Right atrium auricular region (tissue), 2 donors: Measurements from ENCODE around the gene PDZD2. TPM values are rescaled to one million over a fixed set of nuclear protein-coding genes. Genes with fewer than 3 reads are reported as not detected.
"Not testable (repeated sequence)": the region's sequence is repeated elsewhere in the genome, so short reads cannot be mapped to it uniquely, and the experiment has no call there.

ENCODE experiments used
- DNase-seq: peaks from one replicate; pipeline ENCODE4 v3.0.0-alpha.2; 2019; ENCODE audit warnings: low spot score
- H3K27ac ChIP-seq, 2 donors: fragments of 200-600 bp; sonication (generic); 1 replicate in 1 of 2; 2 replicates in 1 of 2; pipeline ENCODE4 v1.5.1; 2016 to 2019
- H3K27me3 ChIP-seq, 2 donors: fragments of 200-600 bp; sonication (generic); one replicate each; pipeline versions ENCODE4 v1.5.1 to v1.6.0; 2017 to 2019
- H3K36me3 ChIP-seq: fragments of 200-600 bp; sonication (generic); one replicate; pipeline ENCODE4 v1.5.1; 2016
- H3K4me1 ChIP-seq, 2 donors: fragments of 200-600 bp; sonication (generic); one replicate each; pipeline versions ENCODE4 v1.5.1 to v1.6.0; 2017 to 2019
- H3K4me3 ChIP-seq, 2 donors: fragments of 200-600 bp; sonication (generic); 1 replicate in 1 of 2; 2 replicates in 1 of 2; pipeline ENCODE4 v1.5.1; 2017 to 2019; ENCODE audit warnings: mild to moderate bottlenecking in 1 of 2, moderate library complexity in 1 of 2
- H3K9me3 ChIP-seq, 2 donors: fragments of 200-600 bp; sonication (generic); one replicate each; pipeline ENCODE4 v1.5.1; 2019
- total RNA-seq, 2 donors: library from RNA; depleted of rRNA; stranded (reverse); fragments of >200 nt; gene quantifications; one replicate each; pipeline ENCODE4 v1.1.0, GENCODE V29; 2016
- TF ChIP-seq, protein P1 (sequence below), 2 donors: fragments of 200-600 bp; sonication (generic); IDR thresholded peaks; one replicate each; pipeline ENCODE4 v1.5.1; 2019; ENCODE audit warnings: antibody characterized with exemption in 2 of 2

PDZD2 gene
- total RNA-seq, 2 donors from 2014 or later: 79.5 to 86.4 TPM

DNA sequence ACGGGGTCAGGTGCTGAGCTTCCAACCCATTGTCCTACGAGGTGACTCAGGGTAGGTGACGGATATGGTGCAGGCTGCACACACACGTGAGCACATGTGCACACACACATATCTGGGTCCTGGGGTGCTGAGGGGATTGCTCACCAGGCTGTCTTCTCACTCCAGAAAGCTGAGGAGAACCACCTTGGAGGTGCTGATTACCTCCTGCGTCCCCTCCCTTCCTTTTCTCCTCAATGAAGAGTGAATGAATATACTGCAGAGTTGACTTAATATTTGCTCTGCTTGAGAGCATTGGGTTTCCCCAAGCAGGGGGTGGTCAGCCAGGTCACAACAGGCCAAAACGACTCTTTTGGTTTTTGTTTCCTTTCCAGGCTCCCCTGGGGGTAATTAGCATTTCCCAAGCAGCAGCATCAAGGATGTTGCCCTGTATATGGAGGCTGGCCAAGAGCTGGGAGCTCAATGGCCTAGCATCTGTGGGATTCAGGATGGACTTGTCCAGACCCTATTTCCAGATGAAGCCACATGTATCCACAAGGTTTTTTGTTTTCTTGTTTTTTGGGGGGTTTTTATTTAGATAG is 49.7 kb downstream of the PDZD2 start:
- Histone ChIP-seq H3K27me3 (no peaks in the 10 kb centered on the region), H3K27ac (no peak overlapping the region), H3K36me3 (no peaks in the 10 kb centered on the region), H3K4me1 (peaks cover 0 to 18% of the 10 kb centered on the region in 2 donors), H3K4me3 (no peak overlapping the region), H3K9me3 (no peaks in the 10 kb centered on the region)
- TF ChIP-seq, protein P1, sequence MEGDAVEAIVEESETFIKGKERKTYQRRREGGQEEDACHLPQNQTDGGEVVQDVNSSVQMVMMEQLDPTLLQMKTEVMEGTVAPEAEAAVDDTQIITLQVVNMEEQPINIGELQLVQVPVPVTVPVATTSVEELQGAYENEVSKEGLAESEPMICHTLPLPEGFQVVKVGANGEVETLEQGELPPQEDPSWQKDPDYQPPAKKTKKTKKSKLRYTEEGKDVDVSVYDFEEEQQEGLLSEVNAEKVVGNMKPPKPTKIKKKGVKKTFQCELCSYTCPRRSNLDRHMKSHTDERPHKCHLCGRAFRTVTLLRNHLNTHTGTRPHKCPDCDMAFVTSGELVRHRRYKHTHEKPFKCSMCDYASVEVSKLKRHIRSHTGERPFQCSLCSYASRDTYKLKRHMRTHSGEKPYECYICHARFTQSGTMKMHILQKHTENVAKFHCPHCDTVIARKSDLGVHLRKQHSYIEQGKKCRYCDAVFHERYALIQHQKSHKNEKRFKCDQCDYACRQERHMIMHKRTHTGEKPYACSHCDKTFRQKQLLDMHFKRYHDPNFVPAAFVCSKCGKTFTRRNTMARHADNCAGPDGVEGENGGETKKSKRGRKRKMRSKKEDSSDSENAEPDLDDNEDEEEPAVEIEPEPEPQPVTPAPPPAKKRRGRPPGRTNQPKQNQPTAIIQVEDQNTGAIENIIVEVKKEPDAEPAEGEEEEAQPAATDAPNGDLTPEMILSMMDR (IDR thresholded peaks at IDR 0.05): no peak
- DNase-seq: no peak

DNA sequence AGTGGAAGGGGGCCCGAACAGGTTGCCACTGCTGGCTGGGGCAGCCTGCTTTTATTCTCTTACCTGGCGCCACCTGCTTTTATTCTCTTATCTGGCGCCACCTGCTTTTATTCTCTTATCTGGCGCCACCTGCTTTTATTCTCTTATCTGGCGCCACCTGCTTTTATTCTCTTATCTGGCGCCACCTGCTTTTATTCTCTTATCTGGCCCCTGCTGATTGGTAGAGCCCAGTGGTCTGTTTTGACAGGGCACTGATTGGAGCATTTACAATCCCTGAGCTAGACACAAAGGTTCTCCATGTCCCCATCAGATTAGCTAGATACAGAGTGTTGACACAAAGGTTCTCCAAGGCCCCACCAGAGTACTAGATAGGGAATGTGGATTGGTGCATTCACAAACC is 52.5 kb downstream of the PDZD2 start:
- not testable (repeated sequence) for H3K9me3 ChIP-seq, H3K27ac ChIP-seq, DNase-seq, H3K36me3 ChIP-seq, H3K4me3 ChIP-seq, H3K27me3 ChIP-seq
- H3K4me1 ChIP-seq: peaks cover 0 to 12% of the 10 kb centered on the region in 2 donors

DNA sequence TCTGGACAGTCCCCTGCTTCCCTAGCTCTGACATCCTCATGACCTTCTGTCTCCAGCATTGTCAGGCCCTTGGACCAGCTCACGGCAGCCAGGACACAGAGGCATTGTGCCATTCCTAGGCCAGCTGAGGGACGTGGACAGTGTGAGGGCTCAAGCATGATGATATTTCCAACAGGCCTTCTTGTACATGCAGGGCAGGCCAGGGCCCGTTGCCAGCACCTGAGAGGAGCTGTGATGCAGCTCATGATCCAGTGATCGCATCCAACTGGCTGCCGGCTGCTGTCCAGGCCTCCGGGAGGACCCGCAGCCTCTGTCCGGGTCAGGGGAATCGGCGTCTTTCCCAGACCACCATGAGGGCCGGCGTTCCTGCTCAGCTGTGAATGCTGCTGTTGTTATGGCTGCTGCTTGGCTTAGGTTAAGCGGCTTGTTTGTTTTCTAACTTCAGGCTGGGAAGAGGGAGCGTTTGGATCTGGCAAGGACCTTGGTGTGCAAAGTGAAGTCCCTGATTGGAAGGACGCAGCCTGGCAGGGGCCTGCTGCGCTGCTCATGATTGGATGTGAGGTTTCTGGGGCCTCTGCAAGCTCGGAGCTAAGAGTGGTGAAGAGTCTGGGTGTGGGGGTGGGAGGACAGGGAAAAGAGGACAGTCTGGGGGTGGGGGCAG is 53.8 kb downstream of the PDZD2 start:
- TF ChIP-seq, protein P1 (IDR thresholded peaks at IDR 0.05): no peak
- H3K4me1 ChIP-seq: peaks cover 0 to 12% of the 10 kb centered on the region in 2 donors
- no peaks in the 10 kb centered on the region for H3K27me3 ChIP-seq
- no peak for DNase-seq
- no peak overlapping the region for H3K4me3 ChIP-seq
- H3K9me3 ChIP-seq: no peaks in the 10 kb centered on the region
- H3K36me3 ChIP-seq: no peaks in the 10 kb centered on the region
- peak overlapping the region; percentile 78 to 87 for H3K27ac ChIP-seq

DNA sequence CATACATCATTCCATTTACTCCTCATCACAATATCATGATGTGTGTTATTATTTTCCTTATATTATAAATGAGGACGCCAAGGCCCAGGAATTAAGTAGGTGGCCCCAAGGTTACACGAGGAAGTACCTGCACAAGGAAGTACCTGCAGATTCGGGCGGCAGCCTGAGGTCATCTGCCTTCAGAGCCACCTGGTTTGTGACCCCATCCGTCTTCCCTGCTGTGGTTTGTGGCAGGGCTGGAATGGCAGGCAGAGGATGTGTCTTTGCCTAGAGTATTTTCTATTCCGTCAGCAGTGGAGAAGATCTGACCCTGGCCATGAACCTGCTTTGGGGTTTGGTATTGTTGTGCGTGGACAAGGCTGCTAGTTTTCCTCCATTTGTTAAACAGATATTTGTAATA is 59.7 kb downstream of the PDZD2 start:
- TF ChIP-seq, protein P1 (IDR thresholded peaks at IDR 0.05): no peak
- Histone ChIP-seq H3K36me3 (no peaks in the 10 kb centered on the region), H3K4me1 (peaks cover 0 to 12% of the 10 kb centered on the region in 2 donors), H3K4me3 (no peak overlapping the region), H3K27me3 (no peaks in the 10 kb centered on the region), H3K9me3 (no peaks in the 10 kb centered on the region), H3K27ac (no peak overlapping the region)
- DNase-seq: no peak

DNA sequence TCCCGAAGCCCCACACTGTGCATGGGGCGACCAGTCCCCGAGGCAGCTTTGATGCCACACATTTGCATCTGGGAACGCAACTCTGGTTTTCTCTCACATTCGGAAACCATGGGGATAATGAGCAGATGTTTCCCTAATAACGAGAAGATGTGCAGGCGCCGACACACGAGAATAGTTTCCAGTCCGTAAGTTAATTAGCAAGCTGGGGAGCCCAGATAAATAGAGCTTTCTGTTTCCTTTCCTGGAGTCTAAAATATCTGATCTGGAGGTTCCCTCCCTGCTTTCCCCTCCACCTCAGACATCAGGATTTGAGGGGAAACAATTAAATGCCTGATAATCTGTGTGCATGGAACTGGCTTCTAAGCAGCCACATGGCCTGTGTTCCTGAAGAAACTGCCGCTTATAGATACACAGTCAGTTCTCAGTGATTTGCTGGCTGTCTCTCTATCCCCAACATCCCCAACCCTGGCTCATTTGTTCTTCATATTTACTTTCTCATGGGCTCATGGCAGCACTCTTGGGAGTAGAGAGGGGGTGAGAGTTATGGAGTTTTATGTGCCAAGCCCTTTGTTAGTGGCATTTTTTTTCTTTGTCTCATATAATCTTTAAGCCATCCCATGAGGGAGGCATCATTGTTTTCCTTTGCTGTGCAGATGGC is 62.8 kb downstream of the PDZD2 start:
- H3K9me3 ChIP-seq: no peaks in the 10 kb centered on the region
- DNase-seq: no peak
- H3K27me3 ChIP-seq: no peaks in the 10 kb centered on the region
- no peaks in the 10 kb centered on the region for H3K36me3 ChIP-seq
- TF ChIP-seq, protein P1 (IDR thresholded peaks at IDR 0.05): no peak
- H3K4me3 ChIP-seq: no peak overlapping the region
- H3K27ac ChIP-seq: no peak overlapping the region
- peaks cover 0 to 12% of the 10 kb centered on the region in 2 donors for H3K4me1 ChIP-seq

DNA sequence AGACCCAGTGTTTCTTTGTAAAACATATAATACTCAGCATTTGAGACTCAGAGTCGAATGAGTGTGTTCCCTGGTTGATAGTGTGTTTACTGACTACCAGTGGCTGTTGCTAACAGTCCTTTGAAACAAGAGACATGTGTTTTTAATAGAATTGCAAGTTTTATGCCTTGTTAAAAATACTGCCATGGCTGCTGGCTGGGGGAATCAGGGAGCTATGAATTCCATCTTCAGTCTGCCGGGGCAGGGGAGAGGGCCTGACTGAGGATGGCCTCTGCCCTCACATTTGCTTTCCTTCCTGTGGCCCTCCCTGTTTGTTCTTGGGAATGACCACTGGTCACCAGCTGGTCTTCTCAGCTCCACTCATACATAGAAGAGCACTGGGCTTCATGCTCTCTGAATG is 63.8 kb downstream of the PDZD2 start:
- TF ChIP-seq, protein P1 (IDR thresholded peaks at IDR 0.05): no peak
- H3K27me3 ChIP-seq: no peaks in the 10 kb centered on the region
- peak overlapping the region in 1 of 2 donors; percentile 11 for H3K27ac ChIP-seq
- H3K9me3 ChIP-seq: no peaks in the 10 kb centered on the region
- peaks cover 0 to 12% of the 10 kb centered on the region in 2 donors for H3K4me1 ChIP-seq
- no peak for DNase-seq
- H3K36me3 ChIP-seq: no peaks in the 10 kb centered on the region
- H3K4me3 ChIP-seq: no peak overlapping the region
